Panc1 (cell line): ENCODE data around the gene ASNSD1. TPM values are rescaled to one million over a fixed set of nuclear protein-coding genes. Genes with fewer than 3 reads are reported as not detected.

ENCODE experiments used
- ATAC-seq: fragments of 200-7000 bp; cut with Tn5 transposase; 2 replicates; pipeline ENCODE4 v1.9.1; 2020; ENCODE audit warnings: mild to moderate bottlenecking, moderate library complexity
- BruUV-seq: library from RNA; stranded (reverse); fragments of 400-500 nt; replicated peaks from 2 replicates; lab custom pipeline; 2021; lab: Mats Ljungman, UMichigan
- CTCF ChIA-PET: fragments of 300-600 bp; sonication (Branson Sonifier 250); formaldehyde crosslinking; loops from one replicate; lab custom pipeline; 2022; ENCODE audit warnings: antibody characterized with exemption; lab: Charles Lee
- POLR2A ChIA-PET: fragments of 300-600 bp; sonication (Branson Sonifier 250); formaldehyde crosslinking; loops from one replicate; lab custom pipeline; 2022; ENCODE audit warnings: antibody characterized with exemption; lab: Charles Lee
- DNase-seq: peaks from one replicate; pipeline ENCODE4 v3.0.0-alpha.2; 2010; ENCODE audit warnings: low read depth, low spot score
- H3K27ac ChIP-seq: 2 replicates; pipeline ENCODE4 v1.5.1; 2011; ENCODE audit warnings: mild to moderate bottlenecking, low read length, inconsistent platforms
- H3K27me3 ChIP-seq: fragments of 200-500 bp; sonication (Bioruptor generic); 2 replicates; pipeline ENCODE4 v1.6.0; 2014; ENCODE audit warnings: low read length, inconsistent platforms; ENCODE audit not compliant: control insufficient read depth, insufficient read depth
- H3K36me3 ChIP-seq: fragments of 200-500 bp; sonication (Bioruptor generic); 2 replicates; pipeline ENCODE4 v1.5.1; 2014; ENCODE audit warnings: inconsistent platforms, mild to moderate bottlenecking, low read length, moderate library complexity; ENCODE audit not compliant: control insufficient read depth, insufficient read depth
- H3K4me1 ChIP-seq: 2 replicates; pipeline ENCODE4 v1.5.1; 2011; ENCODE audit warnings: inconsistent platforms, mild to moderate bottlenecking, low read length, moderate library complexity; ENCODE audit not compliant: control insufficient read depth, insufficient read depth
- H3K4me3 ChIP-seq, 2 experiments: 2 replicates each; pipeline ENCODE4 v1.5.1; 2011 to 2012; ENCODE audit warnings: low read depth in 2 of 2, low read length in 2 of 2, mild to moderate bottlenecking in 2 of 2, inconsistent platforms in 1 of 2, moderate library complexity in 1 of 2
- H3K9me3 ChIP-seq: fragments of 200-500 bp; sonication (Bioruptor generic); 2 replicates; pipeline ENCODE4 v1.5.1; 2014; ENCODE audit warnings: low read depth, mild to moderate bottlenecking, inconsistent platforms, low read length, moderate library complexity; ENCODE audit not compliant: control insufficient read depth, insufficient read depth
- POLR2AphosphoS5 ChIP-seq: IDR thresholded peaks from 2 replicates; pipeline ENCODE4 v1.6.1; 2012; ENCODE audit warnings: mild to moderate bottlenecking, low read depth, low read length, moderate library complexity
- SIN3A ChIP-seq: IDR thresholded peaks from 2 replicates; pipeline ENCODE4 v1.6.1; 2012; ENCODE audit warnings: low read depth, mild to moderate bottlenecking, low read length, moderate library complexity, borderline replicate concordance; ENCODE audit not compliant: insufficient read depth
- TCF7L2 ChIP-seq: IDR thresholded peaks from 2 replicates; pipeline ENCODE4 v1.6.1; 2011; ENCODE audit warnings: mild to moderate bottlenecking, low read depth, low read length, inconsistent platforms
- in situ Hi-C: cut with HindIII; loops from 2 replicates; pipeline ENCODE4 v1.10.0; 2016; ENCODE audit warnings: low sequenced_read_pairs, low pct_unique_long_range_greater_than_20kb
- intact Hi-C: fragments of 100-400 bp; cut with micrococcal nuclease; formaldehyde crosslinking; loops from one replicate; pipeline ENCODE4 v1.10.0; 2022; ENCODE audit not compliant: unreplicated experiment
- total RNA-seq: library from RNA; stranded (reverse); gene quantifications from one replicate; pipeline ENCODE4 v1.2.1, GENCODE V29; 2021; ENCODE audit not compliant: unreplicated experiment
- TF ChIP-seq, protein P1 (sequence below), 2 experiments: IDR thresholded peaks; 2 replicates each; pipeline ENCODE4 v1.6.1; 2011 to 2012; ENCODE audit warnings: low read depth in 2 of 2, control low read depth in 1 of 2, low read length in 1 of 2, mild to moderate bottlenecking in 1 of 2, moderate library complexity in 1 of 2; ENCODE audit not compliant: insufficient read depth in 1 of 2
- TF ChIP-seq, protein P2 (sequence below): fragments of 450-650 bp; IDR thresholded peaks from 2 replicates; pipeline ENCODE4 v1.5.1; 2017; ENCODE audit warnings: mild to moderate bottlenecking

The ASNSD1 gene
- total RNA-seq, 1 experiment from 2014 or later: 30.3 TPM

DNA sequence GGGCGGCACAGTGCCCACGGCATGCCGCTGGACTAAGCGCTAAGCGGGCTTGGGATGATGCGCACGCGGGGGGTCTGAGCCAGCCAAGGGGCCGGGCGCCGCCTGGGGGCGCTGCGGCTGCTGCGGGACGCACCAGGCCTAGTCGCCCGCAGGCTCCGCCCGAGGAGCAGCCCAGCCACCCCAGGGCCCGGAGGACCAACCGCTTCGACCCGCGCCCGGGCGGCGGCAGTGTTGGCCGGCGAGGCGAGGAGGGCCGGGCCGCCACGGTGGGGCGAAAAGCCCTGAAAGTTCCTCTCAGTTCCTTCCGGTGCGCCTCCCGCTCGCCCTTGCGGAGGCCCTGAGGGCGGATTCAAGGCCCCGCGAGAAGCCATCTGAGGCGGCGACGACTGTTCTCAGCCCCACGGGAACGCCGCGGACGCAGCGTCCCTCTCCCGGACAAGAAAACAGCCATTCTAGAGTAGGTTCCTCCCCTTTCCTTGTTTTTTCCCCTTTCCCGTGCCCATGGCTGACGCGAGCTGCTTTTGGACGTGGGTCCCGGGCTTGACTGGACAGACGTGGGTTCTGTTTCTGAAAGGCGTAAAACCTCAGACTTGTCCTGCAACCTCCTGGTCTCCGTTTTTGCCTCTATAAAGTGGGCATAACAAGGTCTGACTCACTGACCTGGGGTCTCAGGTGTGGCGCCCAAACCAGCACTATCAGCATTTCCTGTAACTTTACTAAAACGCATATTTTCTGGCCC is 13.3 kb downstream of the ASNSD1 start, which contains the start of gene ANKAR:
TSS of gene ANKAR (plus strand) at position 297 of the 739 bp plus-strand sequence. CDS start 1,821 bp downstream, outside the sequence.
- H3K4me3 ChIP-seq: peak within 1 kb of the TSS; percentile 71 to 76
- intact Hi-C loops: no loop called here
- H3K9me3 ChIP-seq: peaks cover 7% of the 10 kb centered on the region; the same call in 1 of the 2 replicates
- in situ Hi-C loops: no loop called here
- no peaks in the 10 kb centered on the region; the same call in 1 of the 2 replicates for H3K4me1 ChIP-seq
- ATAC-seq (peak; percentile 99), DNase-seq (peak; percentile 56)
- no peaks in the 10 kb centered on the region for H3K27me3 ChIP-seq
- H3K36me3 ChIP-seq: peaks cover under 1% of the 10 kb centered on the region; the same call in 1 of the 2 replicates
- ChIA-PET CTCF (interaction anchor here (0.9 to 1.8 kb wide), 3 partner anchors 9 to 88 kb away, joined by 3 to 6 read pairs (median 5); partner anchors contain the start of gene OSGEPL1), POLR2A (no interaction called here)
- peak; percentile 52; the same call in 1 of the 2 replicates for TF ChIP-seq SIN3A
- TF ChIP-seq, protein P1, sequence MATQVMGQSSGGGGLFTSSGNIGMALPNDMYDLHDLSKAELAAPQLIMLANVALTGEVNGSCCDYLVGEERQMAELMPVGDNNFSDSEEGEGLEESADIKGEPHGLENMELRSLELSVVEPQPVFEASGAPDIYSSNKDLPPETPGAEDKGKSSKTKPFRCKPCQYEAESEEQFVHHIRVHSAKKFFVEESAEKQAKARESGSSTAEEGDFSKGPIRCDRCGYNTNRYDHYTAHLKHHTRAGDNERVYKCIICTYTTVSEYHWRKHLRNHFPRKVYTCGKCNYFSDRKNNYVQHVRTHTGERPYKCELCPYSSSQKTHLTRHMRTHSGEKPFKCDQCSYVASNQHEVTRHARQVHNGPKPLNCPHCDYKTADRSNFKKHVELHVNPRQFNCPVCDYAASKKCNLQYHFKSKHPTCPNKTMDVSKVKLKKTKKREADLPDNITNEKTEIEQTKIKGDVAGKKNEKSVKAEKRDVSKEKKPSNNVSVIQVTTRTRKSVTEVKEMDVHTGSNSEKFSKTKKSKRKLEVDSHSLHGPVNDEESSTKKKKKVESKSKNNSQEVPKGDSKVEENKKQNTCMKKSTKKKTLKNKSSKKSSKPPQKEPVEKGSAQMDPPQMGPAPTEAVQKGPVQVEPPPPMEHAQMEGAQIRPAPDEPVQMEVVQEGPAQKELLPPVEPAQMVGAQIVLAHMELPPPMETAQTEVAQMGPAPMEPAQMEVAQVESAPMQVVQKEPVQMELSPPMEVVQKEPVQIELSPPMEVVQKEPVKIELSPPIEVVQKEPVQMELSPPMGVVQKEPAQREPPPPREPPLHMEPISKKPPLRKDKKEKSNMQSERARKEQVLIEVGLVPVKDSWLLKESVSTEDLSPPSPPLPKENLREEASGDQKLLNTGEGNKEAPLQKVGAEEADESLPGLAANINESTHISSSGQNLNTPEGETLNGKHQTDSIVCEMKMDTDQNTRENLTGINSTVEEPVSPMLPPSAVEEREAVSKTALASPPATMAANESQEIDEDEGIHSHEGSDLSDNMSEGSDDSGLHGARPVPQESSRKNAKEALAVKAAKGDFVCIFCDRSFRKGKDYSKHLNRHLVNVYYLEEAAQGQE (IDR thresholded peaks at IDR 0.05; ENCODE audit: insufficient read depth in 1 of 2, low read depth in 2 of 2, low read length in 1 of 2): no peak
- TF ChIP-seq TCF7L2: peak; percentile 31; the same call in 1 of the 2 replicates
- peak; percentile 78 for TF ChIP-seq POLR2AphosphoS5
- TF ChIP-seq, protein P2, sequence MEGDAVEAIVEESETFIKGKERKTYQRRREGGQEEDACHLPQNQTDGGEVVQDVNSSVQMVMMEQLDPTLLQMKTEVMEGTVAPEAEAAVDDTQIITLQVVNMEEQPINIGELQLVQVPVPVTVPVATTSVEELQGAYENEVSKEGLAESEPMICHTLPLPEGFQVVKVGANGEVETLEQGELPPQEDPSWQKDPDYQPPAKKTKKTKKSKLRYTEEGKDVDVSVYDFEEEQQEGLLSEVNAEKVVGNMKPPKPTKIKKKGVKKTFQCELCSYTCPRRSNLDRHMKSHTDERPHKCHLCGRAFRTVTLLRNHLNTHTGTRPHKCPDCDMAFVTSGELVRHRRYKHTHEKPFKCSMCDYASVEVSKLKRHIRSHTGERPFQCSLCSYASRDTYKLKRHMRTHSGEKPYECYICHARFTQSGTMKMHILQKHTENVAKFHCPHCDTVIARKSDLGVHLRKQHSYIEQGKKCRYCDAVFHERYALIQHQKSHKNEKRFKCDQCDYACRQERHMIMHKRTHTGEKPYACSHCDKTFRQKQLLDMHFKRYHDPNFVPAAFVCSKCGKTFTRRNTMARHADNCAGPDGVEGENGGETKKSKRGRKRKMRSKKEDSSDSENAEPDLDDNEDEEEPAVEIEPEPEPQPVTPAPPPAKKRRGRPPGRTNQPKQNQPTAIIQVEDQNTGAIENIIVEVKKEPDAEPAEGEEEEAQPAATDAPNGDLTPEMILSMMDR: peak; percentile 97
- peak within 1 kb of the TSS; percentile 97 for H3K27ac ChIP-seq
- BruUV-seq: TSS peak; percentile 57

DNA sequence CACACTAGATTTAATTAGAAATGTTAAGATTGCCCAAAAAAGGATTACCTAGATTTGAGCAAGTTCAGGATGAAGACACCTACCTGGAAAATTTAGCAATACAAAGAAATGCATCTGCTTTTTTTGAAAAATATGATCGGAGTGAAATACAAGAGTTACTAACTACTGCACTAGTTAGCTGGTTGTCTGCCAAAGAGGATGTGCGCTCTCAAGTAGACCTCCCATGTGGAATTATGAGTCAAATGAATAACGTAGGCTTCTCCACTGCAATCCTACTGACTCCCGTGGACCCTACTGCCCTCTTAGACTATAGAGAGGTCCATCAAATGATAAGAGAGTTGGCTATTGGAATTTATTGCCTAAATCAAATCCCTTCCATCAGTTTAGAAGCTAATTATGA is 15.2 kb downstream of the ASNSD1 start:
- Histone ChIP-seq H3K4me3 (no peak overlapping the region), H3K27ac (no peak overlapping the region), H3K4me1 (no peaks in the 10 kb centered on the region; the same call in 1 of the 2 replicates), H3K36me3 (no peaks in the 10 kb centered on the region), H3K9me3 (peaks cover 7% of the 10 kb centered on the region; the same call in 1 of the 2 replicates), H3K27me3 (no peaks in the 10 kb centered on the region)
- POLR2A ChIA-PET: interaction anchor here (0.7 kb wide), 1 partner anchor 27 kb away, joined by 4 read pairs; no protein-coding TSS in a partner anchor
- in situ Hi-C loops: no loop called here
- no peak for TF ChIP-seq TCF7L2
- TF ChIP-seq, protein P2: no peak
- no peak for TF ChIP-seq POLR2AphosphoS5
- no peak for TF ChIP-seq SIN3A
- TF ChIP-seq, protein P1 (IDR thresholded peaks at IDR 0.05; ENCODE audit: insufficient read depth in 1 of 2, low read depth in 2 of 2, low read length in 1 of 2): no peak
- CTCF ChIA-PET: interaction anchor here (0.7 kb wide), 1 partner anchor 16 kb away, joined by 5 read pairs; no protein-coding TSS in a partner anchor
- no TSS peak for BruUV-seq
- ATAC-seq: no peak
- intact Hi-C loops: no loop called here
- no peak for DNase-seq
